HEK293 (cell line): ENCODE data around the gene CES1.
A peak's percentile ranks its signal among the peaks of the same experiment; 100 is the strongest.
"Not testable (repeated sequence)": the region's sequence is repeated elsewhere in the genome, so short reads cannot be mapped to it uniquely, and the experiment has no call there.

ENCODE experiments used
- CTCF ChIA-PET: fragments of 350-600 bp; formaldehyde crosslinking; extraction: SDS; loops from one replicate; lab custom pipeline; 2021; ENCODE audit warnings: antibody characterized with exemption; lab: Yijun Ruan, JAX
- POLR2A ChIA-PET: fragments of 300-600 bp; formaldehyde crosslinking; extraction: SDS; loops from one replicate; lab custom pipeline; 2020; ENCODE audit warnings: antibody characterized with exemption, inconsistent platforms; lab: Yijun Ruan, JAX
- H3K27ac ChIP-seq: fragments of 200-500 bp; sonication (Bioruptor generic); 2 replicates; pipeline ENCODE4 v1.5.1; 2014; ENCODE audit warnings: low read depth, low read length, control low read depth, inconsistent platforms; ENCODE audit errors: extremely low read depth
- H3K36me3 ChIP-seq, 2 experiments: fragments of 200-500 bp in 1 of 2; sonication (Bioruptor generic) in 1 of 2; 1 replicate in 1 of 2; 2 replicates in 1 of 2; pipeline ENCODE4 v1.5.1; 2014 to 2017; ENCODE audit warnings: inconsistent platforms in 2 of 2, low read length in 2 of 2; ENCODE audit not compliant: control insufficient read depth in 2 of 2, insufficient read depth in 1 of 2
- H3K4me1 ChIP-seq: fragments of 200-500 bp; sonication (Bioruptor generic); 2 replicates; pipeline ENCODE4 v1.5.1; 2014; ENCODE audit warnings: mild to moderate bottlenecking, low read length, inconsistent platforms; ENCODE audit not compliant: control insufficient read depth, insufficient read depth
- H3K4me3 ChIP-seq: 2 replicates; pipeline ENCODE4 v1.5.1; 2011; ENCODE audit warnings: low read depth, mild to moderate bottlenecking, control low read depth, low read length, moderate library complexity
- H3K9me3 ChIP-seq: fragments of 200-500 bp; sonication (Bioruptor generic); 2 replicates; pipeline ENCODE4 v1.5.1; 2014; ENCODE audit warnings: low read depth, low read length, inconsistent platforms; ENCODE audit not compliant: control insufficient read depth, insufficient read depth
- AEBP2 ChIP-seq: fragments of 450-650 bp; formaldehyde crosslinking; IDR thresholded peaks from 2 replicates; pipeline ENCODE4 v1.5.1; 2016; ENCODE audit warnings: missing biosample characterization, missing genetic modification characterization, borderline replicate concordance
- ELK4 ChIP-seq: IDR thresholded peaks from 2 replicates; pipeline ENCODE4 v1.6.1; 2011; ENCODE audit warnings: mild to moderate bottlenecking, low read depth, low read length, borderline replicate concordance
- ZBTB26 ChIP-seq: fragments of 450-650 bp; formaldehyde crosslinking; optimal IDR thresholded peaks from 2 replicates; pipeline ENCODE3; 2016; ENCODE audit warnings: missing biosample characterization, mild to moderate bottlenecking, missing genetic modification characterization
- ZFHX2 ChIP-seq: fragments of 450-650 bp; formaldehyde crosslinking; conservative IDR thresholded peaks from 2 replicates; pipeline ENCODE4 v1.5.1; 2016; ENCODE audit warnings: missing biosample characterization, missing genetic modification characterization
- ZNF112 ChIP-seq: fragments of 450-650 bp; formaldehyde crosslinking; IDR thresholded peaks from 2 replicates; pipeline ENCODE4 v1.5.0; 2017; ENCODE audit warnings: missing biosample characterization, missing genetic modification characterization
- ZNF280C ChIP-seq: fragments of 450-650 bp; formaldehyde crosslinking; IDR thresholded peaks from 2 replicates; pipeline ENCODE4 v1.5.1; 2016; ENCODE audit warnings: missing biosample characterization, missing genetic modification characterization
- ZNF335 ChIP-seq: fragments of 450-650 bp; formaldehyde crosslinking; conservative IDR thresholded peaks from 2 replicates; pipeline ENCODE4 v1.5.1; 2016; ENCODE audit warnings: missing biosample characterization, missing genetic modification characterization
- ZNF354C ChIP-seq: fragments of 450-650 bp; formaldehyde crosslinking; IDR thresholded peaks from 2 replicates; pipeline ENCODE4 v1.5.1; 2016; ENCODE audit warnings: missing biosample characterization, missing genetic modification characterization, low read depth, borderline replicate concordance
- ZNF366 ChIP-seq: fragments of 450-650 bp; formaldehyde crosslinking; conservative IDR thresholded peaks from 2 replicates; pipeline ENCODE4 v1.5.1; 2016; ENCODE audit warnings: missing biosample characterization, missing genetic modification characterization
- ZNF37A ChIP-seq: fragments of 450-650 bp; IDR thresholded peaks from 2 replicates; pipeline ENCODE4 v1.5.1; 2018; ENCODE audit warnings: missing biosample characterization, missing genetic modification characterization
- ZNF426 ChIP-seq: fragments of 450-650 bp; formaldehyde crosslinking; IDR thresholded peaks from 2 replicates; pipeline ENCODE4 v1.5.1; 2017; ENCODE audit warnings: missing biosample characterization, missing genetic modification characterization, mild to moderate bottlenecking, inconsistent platforms, moderate library complexity
- ZNF433 ChIP-seq: fragments of 450-650 bp; formaldehyde crosslinking; IDR thresholded peaks from 2 replicates; pipeline ENCODE4 v1.5.1; 2016; ENCODE audit warnings: missing biosample characterization, missing genetic modification characterization, low read depth
- ZNF513 ChIP-seq: fragments of 450-650 bp; IDR thresholded peaks from 2 replicates; pipeline ENCODE4 v1.5.1; 2018; ENCODE audit warnings: missing biosample characterization, missing genetic modification characterization
- ZNF530 ChIP-seq: fragments of 450-650 bp; formaldehyde crosslinking; IDR thresholded peaks from 2 replicates; pipeline ENCODE4 v1.5.1; 2016; ENCODE audit warnings: low read depth, missing biosample characterization, missing genetic modification characterization
- ZNF548 ChIP-seq: fragments of 450-650 bp; formaldehyde crosslinking; IDR thresholded peaks from 2 replicates; pipeline ENCODE4 v1.5.1; 2016; ENCODE audit warnings: missing biosample characterization, missing genetic modification characterization
- ZNF561 ChIP-seq: fragments of 450-650 bp; IDR thresholded peaks from 2 replicates; pipeline ENCODE4 v1.5.1; 2018; ENCODE audit warnings: missing biosample characterization, missing genetic modification characterization, borderline replicate concordance
- ZNF677 ChIP-seq: fragments of 450-650 bp; IDR thresholded peaks from 2 replicates; pipeline ENCODE4 v1.5.0; 2018; ENCODE audit warnings: missing biosample characterization, mild to moderate bottlenecking, missing genetic modification characterization, moderate library complexity
- ZNF747 ChIP-seq: fragments of 450-650 bp; formaldehyde crosslinking; IDR thresholded peaks from 2 replicates; pipeline ENCODE4 v1.5.1; 2016; ENCODE audit warnings: missing biosample characterization, missing genetic modification characterization
- ZNF791 ChIP-seq: fragments of 450-650 bp; formaldehyde crosslinking; IDR thresholded peaks from 2 replicates; pipeline ENCODE4 v1.5.1; 2016; ENCODE audit warnings: missing biosample characterization, missing genetic modification characterization
- ZSCAN5A ChIP-seq: fragments of 450-650 bp; formaldehyde crosslinking; IDR thresholded peaks from 2 replicates; pipeline ENCODE4 v1.5.1; 2016; ENCODE audit warnings: missing biosample characterization, missing genetic modification characterization
- TF ChIP-seq, protein P1 (sequence below): fragments of 450-650 bp; formaldehyde crosslinking; IDR thresholded peaks from 2 replicates; pipeline ENCODE4 v1.5.1; 2017; ENCODE audit warnings: missing biosample characterization, mild to moderate bottlenecking, missing genetic modification characterization, moderate library complexity

CES1 gene

GRCh38 chr16:55757595-55758527, 75.0 kb downstream of the CES1 start:
- H3K4me3 ChIP-seq, POLR2A ChIA-PET, H3K9me3 ChIP-seq, H3K27ac ChIP-seq: not testable (repeated sequence)
- TF ChIP-seq ZNF513 (tag by site-specific recombination), result peak; percentile 77
- 0 out of 2 replicates have a peak, but pooled peaks have one; percentile 32 for TF ChIP-seq ZNF366 (tag by site-specific recombination)
- TF ChIP-seq, all 188 proteins: peak for 2; not testable (repeated sequence) for 186
- H3K4me1 ChIP-seq, H3K36me3 ChIP-seq: not testable (repeated sequence)
- CTCF ChIA-PET, result interaction anchor here (1.3 kb wide), 1 partner anchor 293 kb away, joined by 3 read pairs; no protein-coding TSS in a partner anchor

- CTCF ChIA-PET, result interaction anchor here (1.3 kb wide), 1 partner anchor 292 kb away, joined by 3 read pairs; no protein-coding TSS in a partner anchor
- Histone ChIP-seq H3K4me3 (no peak overlapping the region), H3K9me3 (no peaks in the 10 kb centered on the region), H3K27ac (no peak overlapping the region), H3K36me3 (no peaks in the 10 kb centered on the region), H3K4me1 (no peaks in the 10 kb centered on the region)
- POLR2A ChIA-PET, result no interaction called here
- TF ChIP-seq ZNF426 (no peak), ZNF335 (no peak), ZNF280C (tag by site-specific recombination) (no peak), ZNF747 (tag by site-specific recombination) (no peak), ZNF530 (no peak), ZNF354C (tag by site-specific recombination) (no peak), ZNF548 (tag by site-specific recombination) (no peak), ZNF791 (tag by site-specific recombination) (no peak), ZNF37A (tag by site-specific recombination) (no peak), AEBP2 (tag by site-specific recombination) (no peak), ZNF561 (tag by site-specific recombination) (no peak), ZBTB26 (tag by site-specific recombination) (no peak), ZSCAN5A (tag by site-specific recombination) (no peak), ZFHX2 (tag by site-specific recombination) (no peak), ZNF677 (no peak), ELK4 (no peak), ZNF112 (tag by site-specific recombination) (no peak), ZNF433 (no peak)
- TF ChIP-seq, protein P1, sequence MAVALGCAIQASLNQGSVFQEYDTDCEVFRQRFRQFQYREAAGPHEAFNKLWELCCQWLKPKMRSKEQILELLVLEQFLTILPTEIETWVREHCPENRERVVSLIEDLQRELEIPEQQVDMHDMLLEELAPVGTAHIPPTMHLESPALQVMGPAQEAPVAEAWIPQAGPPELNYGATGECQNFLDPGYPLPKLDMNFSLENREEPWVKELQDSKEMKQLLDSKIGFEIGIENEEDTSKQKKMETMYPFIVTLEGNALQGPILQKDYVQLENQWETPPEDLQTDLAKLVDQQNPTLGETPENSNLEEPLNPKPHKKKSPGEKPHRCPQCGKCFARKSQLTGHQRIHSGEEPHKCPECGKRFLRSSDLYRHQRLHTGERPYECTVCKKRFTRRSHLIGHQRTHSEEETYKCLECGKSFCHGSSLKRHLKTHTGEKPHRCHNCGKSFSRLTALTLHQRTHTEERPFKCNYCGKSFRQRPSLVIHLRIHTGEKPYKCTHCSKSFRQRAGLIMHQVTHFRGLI (tag by site-specific recombination), result no peak
These were observed 75.9 kb downstream of the CES1 start for GRCh38 chr16:55756963-55757362.
